ENCODE data around the gene EXOC4.

Gene EXOC4

DNA sequence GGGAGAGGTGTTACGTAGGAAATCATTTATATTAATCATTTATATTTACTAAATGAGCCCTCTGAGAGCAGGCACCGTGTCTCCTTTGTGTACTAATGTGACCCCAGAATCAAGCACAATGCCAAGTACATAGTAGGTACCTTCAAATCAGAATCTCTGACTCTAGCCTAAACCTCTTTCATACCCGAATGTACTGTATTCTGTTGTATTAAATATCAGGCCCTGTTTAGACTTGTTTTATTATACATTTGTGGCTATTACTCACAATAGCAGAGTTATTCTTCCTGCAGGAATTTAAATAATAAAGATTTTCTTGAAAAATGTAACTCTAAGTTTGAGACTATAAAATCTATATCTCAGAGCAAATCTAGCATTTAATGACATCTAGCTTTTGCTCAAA, 297.3 kb downstream of the EXOC4 start:
- Histone ChIP-seq H3K27ac (ENCODE audit: low read depth, low read length, poor library complexity, severe bottlenecking) (no peak overlapping the region), H4K20me1 (ENCODE audit: insufficient read depth, low read length) (no peaks in the 10 kb centered on the region), H3K4me3 (ENCODE audit: low read depth, low read length, poor library complexity, severe bottlenecking) (no peak overlapping the region), H3K9ac (ENCODE audit: low read length) (no peak overlapping the region), H3K9me2 (ENCODE audit: low read depth, low read length) (no peaks in the 10 kb centered on the region), H3K79me2 (ENCODE audit: insufficient read depth, low read length) (no peaks in the 10 kb centered on the region), H3K36me3 (ENCODE audit: insufficient read depth, low read length) (no peaks in the 10 kb centered on the region), H3K4me1 (ENCODE audit: insufficient read depth, low read length, severe bottlenecking) (no peaks in the 10 kb centered on the region), H3K9me3 (ENCODE audit: low read length) (no peaks in the 10 kb centered on the region), H3K27me3 (ENCODE audit: insufficient read depth, low read length) (no peaks in the 10 kb centered on the region), H3F3A (ENCODE audit: insufficient read depth, low read length) (no peaks in the 10 kb centered on the region), H2AFZ (ENCODE audit: low read length) (no peak overlapping the region), H3K4me2 (ENCODE audit: low read length) (no peak overlapping the region)
- TF ChIP-seq EZH2 (IDR thresholded peaks at IDR 0.05; ENCODE audit: borderline replicate concordance, low read length), result no peak
- TF ChIP-seq, protein P1, sequence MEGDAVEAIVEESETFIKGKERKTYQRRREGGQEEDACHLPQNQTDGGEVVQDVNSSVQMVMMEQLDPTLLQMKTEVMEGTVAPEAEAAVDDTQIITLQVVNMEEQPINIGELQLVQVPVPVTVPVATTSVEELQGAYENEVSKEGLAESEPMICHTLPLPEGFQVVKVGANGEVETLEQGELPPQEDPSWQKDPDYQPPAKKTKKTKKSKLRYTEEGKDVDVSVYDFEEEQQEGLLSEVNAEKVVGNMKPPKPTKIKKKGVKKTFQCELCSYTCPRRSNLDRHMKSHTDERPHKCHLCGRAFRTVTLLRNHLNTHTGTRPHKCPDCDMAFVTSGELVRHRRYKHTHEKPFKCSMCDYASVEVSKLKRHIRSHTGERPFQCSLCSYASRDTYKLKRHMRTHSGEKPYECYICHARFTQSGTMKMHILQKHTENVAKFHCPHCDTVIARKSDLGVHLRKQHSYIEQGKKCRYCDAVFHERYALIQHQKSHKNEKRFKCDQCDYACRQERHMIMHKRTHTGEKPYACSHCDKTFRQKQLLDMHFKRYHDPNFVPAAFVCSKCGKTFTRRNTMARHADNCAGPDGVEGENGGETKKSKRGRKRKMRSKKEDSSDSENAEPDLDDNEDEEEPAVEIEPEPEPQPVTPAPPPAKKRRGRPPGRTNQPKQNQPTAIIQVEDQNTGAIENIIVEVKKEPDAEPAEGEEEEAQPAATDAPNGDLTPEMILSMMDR (IDR thresholded peaks at IDR 0.05; ENCODE audit: low read length), result no peak

DNA sequence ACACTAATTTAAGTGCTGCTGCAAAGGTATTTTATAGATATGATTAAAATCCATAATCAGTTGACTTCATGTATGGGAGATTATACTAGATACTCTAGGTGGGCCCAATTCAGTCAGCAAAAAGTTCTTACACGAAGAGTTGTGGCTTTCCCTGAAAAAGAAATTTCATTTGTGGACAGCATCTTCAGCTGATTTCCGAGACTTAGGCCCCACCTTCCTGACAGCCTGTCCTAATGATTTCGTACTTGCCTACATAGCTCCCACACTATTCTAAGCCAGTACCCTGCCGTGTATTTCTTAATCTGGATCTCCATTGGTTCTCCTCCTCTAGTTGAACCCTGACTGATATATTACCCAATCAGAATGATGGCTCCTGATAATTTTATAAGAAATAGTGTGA, 297.9 kb downstream of the EXOC4 start:
- H4K20me1 ChIP-seq (ENCODE audit: insufficient read depth, low read length), result no peaks in the 10 kb centered on the region
- no peak overlapping the region for H2AFZ ChIP-seq (ENCODE audit: low read length)
- H3K9me2 ChIP-seq (ENCODE audit: low read depth, low read length), result no peaks in the 10 kb centered on the region
- H3K4me3 ChIP-seq (ENCODE audit: low read depth, low read length, poor library complexity, severe bottlenecking), result no peak overlapping the region
- H3K4me2 ChIP-seq (ENCODE audit: low read length), result no peak overlapping the region
- no peaks in the 10 kb centered on the region for H3K9me3 ChIP-seq (ENCODE audit: low read length)
- no peaks in the 10 kb centered on the region for H3K27me3 ChIP-seq (ENCODE audit: insufficient read depth, low read length)
- H3K9ac ChIP-seq (ENCODE audit: low read length), result no peak overlapping the region
- no peaks in the 10 kb centered on the region for H3K79me2 ChIP-seq (ENCODE audit: insufficient read depth, low read length)
- H3K27ac ChIP-seq (ENCODE audit: low read depth, low read length, poor library complexity, severe bottlenecking), result no peak overlapping the region
- H3F3A ChIP-seq (ENCODE audit: insufficient read depth, low read length), result no peaks in the 10 kb centered on the region
- TF ChIP-seq EZH2 (IDR thresholded peaks at IDR 0.05; ENCODE audit: borderline replicate concordance, low read length), result no peak
- TF ChIP-seq, protein P1 (IDR thresholded peaks at IDR 0.05; ENCODE audit: low read length), result no peak
- H3K4me1 ChIP-seq (ENCODE audit: insufficient read depth, low read length, severe bottlenecking), result no peaks in the 10 kb centered on the region
- H3K36me3 ChIP-seq (ENCODE audit: insufficient read depth, low read length), result no peaks in the 10 kb centered on the region

DNA sequence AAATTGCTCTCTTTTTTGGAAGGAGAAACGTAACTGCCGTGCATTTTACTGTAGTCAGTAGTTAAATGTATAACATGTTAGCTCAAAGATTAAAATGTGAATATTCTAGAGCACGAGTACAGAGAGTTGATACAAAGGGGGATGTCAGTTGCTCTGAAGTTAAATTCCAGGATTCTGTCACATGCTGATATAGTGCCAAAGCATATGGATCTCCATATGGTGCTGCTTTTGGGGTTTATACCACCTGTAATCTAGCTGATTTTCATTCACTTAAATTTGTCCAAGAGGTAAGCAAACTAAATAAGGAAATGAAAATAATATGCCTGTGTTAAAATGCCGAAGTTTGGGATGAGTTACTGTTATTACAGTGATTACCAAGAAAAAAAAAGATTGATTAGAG, 298.6 kb downstream of the EXOC4 start:
- no peaks in the 10 kb centered on the region for H3F3A ChIP-seq (ENCODE audit: insufficient read depth, low read length)
- H3K9me2 ChIP-seq (ENCODE audit: low read depth, low read length), result no peaks in the 10 kb centered on the region
- H3K4me2 ChIP-seq (ENCODE audit: low read length), result no peak overlapping the region
- TF ChIP-seq, protein P1 (IDR thresholded peaks at IDR 0.05; ENCODE audit: low read length), result no peak
- TF ChIP-seq EZH2 (IDR thresholded peaks at IDR 0.05; ENCODE audit: borderline replicate concordance, low read length), result no peak
- no peaks in the 10 kb centered on the region for H4K20me1 ChIP-seq (ENCODE audit: insufficient read depth, low read length)
- H3K4me1 ChIP-seq (ENCODE audit: insufficient read depth, low read length, severe bottlenecking), result no peaks in the 10 kb centered on the region
- no peaks in the 10 kb centered on the region for H3K27me3 ChIP-seq (ENCODE audit: insufficient read depth, low read length)
- H3K9ac ChIP-seq (ENCODE audit: low read length), result no peak overlapping the region
- no peak overlapping the region for H3K4me3 ChIP-seq (ENCODE audit: low read depth, low read length, poor library complexity, severe bottlenecking)
- H2AFZ ChIP-seq (ENCODE audit: low read length), result no peak overlapping the region
- H3K9me3 ChIP-seq (ENCODE audit: low read length), result no peaks in the 10 kb centered on the region
- no peaks in the 10 kb centered on the region for H3K36me3 ChIP-seq (ENCODE audit: insufficient read depth, low read length)
- H3K27ac ChIP-seq (ENCODE audit: low read depth, low read length, poor library complexity, severe bottlenecking), result no peak overlapping the region
- H3K79me2 ChIP-seq (ENCODE audit: insufficient read depth, low read length), result no peaks in the 10 kb centered on the region

All from OCI-LY1 (cell line).